Coronary artery (tissue), 2 donors: ENCODE results near the gene C1QL4.
A peak's percentile ranks its signal among the peaks of the same experiment; 100 is the strongest.

Source experiments
- DNase-seq: peaks from one replicate; pipeline ENCODE4 v3.0.0-alpha.2; 2017; ENCODE audit warnings: low spot score
- H3K27ac ChIP-seq, 2 donors: fragments of 200-600 bp; sonication (generic); one replicate each; pipeline ENCODE4 v1.5.1; 2016 to 2019
- H3K4me3 ChIP-seq: fragments of 200-600 bp; sonication (generic); 2 replicates; pipeline ENCODE4 v1.5.1; 2016; ENCODE audit warnings: mild to moderate bottlenecking, moderate library complexity
- CTCF ChIP-seq: fragments of 200-600 bp; sonication (generic); IDR thresholded peaks from one replicate; pipeline ENCODE4 v1.5.1; 2019; ENCODE audit warnings: antibody characterized with exemption

The C1QL4 gene

GRCh38 chr12:49347311-49348193, 10.6 kb upstream of the C1QL4 start:
- Histone ChIP-seq H3K27ac (no peak overlapping the region), H3K4me3 (peak overlapping the region; percentile 76)
- TF ChIP-seq CTCF = peak; percentile 88
- peak; percentile 81 for DNase-seq

- DNase-seq = peak; percentile 70
- Histone ChIP-seq H3K27ac (no peak within 1 kb of the TSS), H3K4me3 (peak within 1 kb of the TSS; percentile 76)
- no peak for TF ChIP-seq CTCF
These were observed 9.8 kb upstream of the C1QL4 start, which contains the start of gene DNAJC22 for GRCh38 chr12:49346659-49347310. Gene DNAJC22, plus strand, starts transcription at chr12:49346888. Its CDS starts 1,985 bp downstream, at chr12:49348873.

- no peak overlapping the region for H3K27ac ChIP-seq
- peak overlapping the region; percentile 76 for H3K4me3 ChIP-seq
- no peak for TF ChIP-seq CTCF
- DNase-seq = no peak
These were observed 9.1 kb upstream of the C1QL4 start for GRCh38 chr12:49345825-49346658.

GRCh38 chr12:49345051-49345824, 8.2 kb upstream of the C1QL4 start:
- no peak for TF ChIP-seq CTCF
- DNase-seq = no peak
- peak overlapping the region; percentile 76 for H3K4me3 ChIP-seq
- no peak overlapping the region for H3K27ac ChIP-seq

DNA sequence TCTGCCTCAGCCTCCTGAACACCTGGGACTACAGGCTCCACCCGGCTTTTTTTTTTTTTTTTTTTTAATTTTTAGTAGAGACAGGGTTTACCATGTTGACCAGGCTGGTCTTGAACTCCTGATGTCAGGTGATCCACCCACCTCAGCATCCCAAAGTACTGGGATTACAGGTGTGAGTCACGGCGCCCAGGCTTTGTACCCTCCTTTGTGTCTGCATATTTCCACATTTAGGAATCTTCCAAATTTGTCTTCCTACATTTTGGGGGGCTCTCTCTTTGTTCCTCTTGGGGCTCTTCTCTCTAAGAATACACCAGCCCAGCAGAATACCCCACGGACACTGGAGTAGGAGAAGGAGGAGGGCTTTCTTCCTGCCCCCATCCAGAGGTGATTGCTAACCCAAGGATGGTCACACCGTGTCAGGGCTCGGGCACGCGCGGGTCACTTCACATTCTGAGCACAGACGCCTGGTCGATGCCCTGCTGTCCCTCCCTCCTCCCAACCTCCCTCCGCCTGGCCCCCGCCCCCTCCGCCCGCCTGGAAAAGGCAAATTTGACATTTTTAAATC, 7.6 kb upstream of the C1QL4 start:
- peak overlapping the region; percentile 76 for H3K4me3 ChIP-seq
- no peak for DNase-seq
- no peak for TF ChIP-seq CTCF

More for the DNA sequence above, 7.6 kb upstream of the C1QL4 start:
- no peak overlapping the region for H3K27ac ChIP-seq
